T-helper 17 cell (primary cell): ENCODE results near the gene CAB39. TPM values are rescaled to one million over a fixed set of nuclear protein-coding genes. Genes with fewer than 3 reads are reported as not detected.
A peak's percentile ranks its signal among the peaks of the same experiment; 100 is the strongest.

ENCODE experiments used
- ATAC-seq: fragments of 150-1000 bp; cut with Tn5 transposase; 2 replicates; pipeline ENCODE4 v1.10.0; 2021; ENCODE audit warnings: mild to moderate bottlenecking, moderate library complexity
- DNase-seq, 3 donors: peaks; one replicate each; pipeline versions ENCODE4 v3.0.0 to v3.0.0-alpha.2; 2020 to 2021
- H3K9me3 ChIP-seq: one replicate; pipeline ENCODE4 v1.7.0; 2013; ENCODE audit warnings: low read length, mild to moderate bottlenecking; ENCODE audit not compliant: control insufficient read depth, poor library complexity, severe bottlenecking
- H3K27ac Mint-ChIP-seq: one replicate; pipeline ENCODE4 v1.8.0; 2022; ENCODE audit warnings: mild to moderate bottlenecking, moderate library complexity, mixed read lengths
- H3K27me3 Mint-ChIP-seq: one replicate; pipeline ENCODE4 v1.8.0; 2022; ENCODE audit warnings: mixed read lengths
- H3K36me3 Mint-ChIP-seq: one replicate; pipeline ENCODE4 v1.8.0; 2022; ENCODE audit warnings: low read depth, mixed read lengths
- H3K4me1 Mint-ChIP-seq: one replicate; pipeline ENCODE4 v1.8.0; 2022; ENCODE audit warnings: mild to moderate bottlenecking, mixed read lengths
- H3K4me3 Mint-ChIP-seq: one replicate; pipeline ENCODE4 v1.8.0; 2022; ENCODE audit warnings: mild to moderate bottlenecking, moderate library complexity, mixed read lengths
- total RNA-seq, 4 donors: library from RNA in 2 of 4; stranded (reverse) in 2 of 4; gene quantifications; one replicate each; pipeline ENCODE4 v1.2.3 and lab custom pipeline; 2022 to 2026

CAB39 gene
- total RNA-seq, 2 donors from 2014 or later: 82.3 to 89.8 TPM

- H3K27me3 Mint-ChIP-seq: no peaks in the 10 kb centered on the region
- no peak overlapping the region for H3K27ac Mint-ChIP-seq
- DNase-seq (peak in 2 of 3 donors; percentile 16 to 42), ATAC-seq (peak; percentile 97)
- H3K4me3 Mint-ChIP-seq: peak overlapping the region; percentile 83
- peaks cover 39% of the 10 kb centered on the region for H3K4me1 Mint-ChIP-seq
- no peaks in the 10 kb centered on the region for H3K9me3 ChIP-seq
- H3K36me3 Mint-ChIP-seq: peaks cover 11% of the 10 kb centered on the region
Measured at GRCh38 chr2:230793572-230794359, 81.1 kb downstream of the CAB39 start.

DNA sequence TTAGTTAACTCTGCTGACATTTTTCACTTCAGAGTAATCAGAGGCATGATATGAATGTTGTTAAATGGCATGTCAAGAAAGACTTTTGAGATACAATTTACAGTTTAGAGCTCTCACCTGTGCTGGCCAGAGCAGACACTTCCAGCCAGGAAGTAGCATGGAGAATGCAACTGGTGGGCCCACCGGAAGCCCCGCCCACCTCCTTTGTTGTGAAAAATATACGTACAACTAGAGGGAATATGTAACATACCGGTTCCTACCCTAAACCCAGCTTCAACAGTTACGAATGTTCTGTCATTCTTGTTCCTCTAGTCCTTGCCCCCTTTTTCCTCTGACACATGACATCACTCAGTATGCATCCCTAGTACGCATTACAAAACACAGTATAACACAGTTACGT lies 81.9 kb downstream of the CAB39 start:
- ATAC-seq (peak; percentile 16), DNase-seq (peak in 1 of 3 donors; percentile 12)
- H3K27me3 Mint-ChIP-seq: no peaks in the 10 kb centered on the region
- peaks cover 40% of the 10 kb centered on the region for H3K4me1 Mint-ChIP-seq
- no peaks in the 10 kb centered on the region for H3K9me3 ChIP-seq
- no peak overlapping the region for H3K27ac Mint-ChIP-seq
- peaks cover 11% of the 10 kb centered on the region for H3K36me3 Mint-ChIP-seq
- H3K4me3 Mint-ChIP-seq: peak overlapping the region; percentile 83

DNA sequence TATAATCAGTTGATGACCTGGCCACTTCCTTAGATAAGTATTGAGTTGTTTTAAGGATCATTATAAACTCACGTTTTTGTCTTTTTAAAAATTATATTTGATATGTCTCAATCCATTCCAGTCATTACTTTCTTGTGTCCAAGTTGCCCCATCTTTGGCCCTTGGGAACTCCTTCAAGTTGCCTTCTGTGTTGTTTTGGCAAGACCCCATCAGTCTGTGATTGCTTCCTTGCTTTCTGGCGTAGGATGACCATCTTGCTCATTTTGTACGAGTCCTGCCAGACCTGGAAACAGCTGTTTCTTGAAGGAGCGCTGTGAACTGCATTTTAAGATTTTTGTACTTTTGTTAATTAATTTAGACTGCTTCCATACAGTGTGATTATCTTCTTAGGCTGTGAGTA lies 83.2 kb downstream of the CAB39 start:
- Mint-ChIP-seq H3K36me3 (peaks cover 12% of the 10 kb centered on the region), H3K27me3 (no peaks in the 10 kb centered on the region), H3K4me1 (peaks cover 38% of the 10 kb centered on the region), H3K4me3 (peak overlapping the region; percentile 25), H3K27ac (no peak overlapping the region)
- no peaks in the 10 kb centered on the region for H3K9me3 ChIP-seq
- ATAC-seq (no peak), DNase-seq (no peak)

DNA sequence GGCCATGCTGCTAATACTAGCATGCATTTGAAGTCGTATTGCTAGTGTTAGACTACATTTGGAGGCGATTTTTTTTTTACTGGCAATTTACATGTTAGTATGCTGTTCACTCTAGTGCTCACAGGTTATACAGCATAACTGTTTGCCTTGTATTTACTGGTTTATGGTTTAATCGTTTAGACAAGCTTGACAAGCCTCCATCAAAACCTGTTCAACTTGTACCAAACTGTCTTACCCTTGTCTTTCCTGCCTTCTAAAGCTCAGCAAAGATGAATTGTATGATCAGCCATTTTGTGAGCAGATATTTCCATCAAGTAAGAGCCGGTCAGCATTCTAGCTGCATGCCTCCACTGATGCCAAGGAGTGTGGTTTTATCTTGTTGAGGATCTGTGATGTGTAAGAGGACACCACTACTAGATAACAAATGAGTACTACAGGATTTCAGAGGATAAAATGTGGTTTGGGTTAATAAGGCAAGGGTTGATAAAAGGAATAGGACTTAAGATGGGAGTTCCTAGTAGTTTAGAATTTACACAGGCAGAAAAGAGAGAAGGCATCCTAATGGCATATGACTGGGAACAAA lies 83.7 kb downstream of the CAB39 start:
- Mint-ChIP-seq H3K27ac (no peak overlapping the region), H3K4me1 (peaks cover 35% of the 10 kb centered on the region), H3K36me3 (peaks cover 12% of the 10 kb centered on the region), H3K27me3 (no peaks in the 10 kb centered on the region), H3K4me3 (peak overlapping the region; percentile 25)
- H3K9me3 ChIP-seq: no peaks in the 10 kb centered on the region
- DNase-seq (no peak), ATAC-seq (no peak)

GRCh38 chr2:230797515-230798495 lies 85.2 kb downstream of the CAB39 start:
- H3K9me3 ChIP-seq: no peaks in the 10 kb centered on the region
- Mint-ChIP-seq H3K27me3 (no peaks in the 10 kb centered on the region), H3K36me3 (peaks cover 16% of the 10 kb centered on the region), H3K27ac (no peak overlapping the region), H3K4me1 (peaks cover 29% of the 10 kb centered on the region), H3K4me3 (no peak overlapping the region)
- no peak for ATAC-seq
- DNase-seq: no peak

DNA sequence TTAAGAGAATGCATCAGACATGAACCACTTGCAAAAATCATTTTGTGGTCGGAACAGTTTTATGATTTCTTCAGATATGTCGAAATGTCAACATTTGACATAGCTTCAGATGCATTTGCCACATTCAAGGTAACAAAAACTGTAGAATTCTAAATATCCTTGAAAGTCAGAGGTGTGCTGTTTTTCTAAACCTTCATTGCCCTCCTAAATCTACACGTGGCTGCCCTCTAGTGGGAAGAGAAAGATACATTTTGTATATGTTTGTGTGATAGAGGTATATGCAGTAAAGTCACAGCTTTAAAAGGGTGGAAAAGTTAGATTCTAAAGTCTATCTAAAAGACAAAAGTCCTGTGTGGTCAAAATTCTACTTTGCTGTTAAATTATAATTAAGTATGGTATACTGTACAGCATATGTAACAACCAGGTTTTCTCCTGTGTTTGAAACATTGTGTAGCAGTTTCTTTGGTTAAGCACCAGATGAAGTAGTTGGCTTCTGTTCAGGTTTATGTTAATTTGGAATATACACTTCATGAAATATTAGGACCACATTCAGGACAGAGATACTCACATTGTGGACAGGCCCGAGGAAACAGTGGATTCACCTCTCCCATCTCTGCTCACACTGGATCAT lies 86.2 kb downstream of the CAB39 start:
- peaks cover 29% of the 10 kb centered on the region for H3K4me1 Mint-ChIP-seq
- H3K9me3 ChIP-seq: no peaks in the 10 kb centered on the region
- DNase-seq (peak in 1 of 3 donors; percentile 31), ATAC-seq (peak; percentile 49)
- H3K27ac Mint-ChIP-seq: no peak overlapping the region
- no peak overlapping the region for H3K4me3 Mint-ChIP-seq
- H3K36me3 Mint-ChIP-seq: peaks cover 16% of the 10 kb centered on the region
- no peaks in the 10 kb centered on the region for H3K27me3 Mint-ChIP-seq

DNA sequence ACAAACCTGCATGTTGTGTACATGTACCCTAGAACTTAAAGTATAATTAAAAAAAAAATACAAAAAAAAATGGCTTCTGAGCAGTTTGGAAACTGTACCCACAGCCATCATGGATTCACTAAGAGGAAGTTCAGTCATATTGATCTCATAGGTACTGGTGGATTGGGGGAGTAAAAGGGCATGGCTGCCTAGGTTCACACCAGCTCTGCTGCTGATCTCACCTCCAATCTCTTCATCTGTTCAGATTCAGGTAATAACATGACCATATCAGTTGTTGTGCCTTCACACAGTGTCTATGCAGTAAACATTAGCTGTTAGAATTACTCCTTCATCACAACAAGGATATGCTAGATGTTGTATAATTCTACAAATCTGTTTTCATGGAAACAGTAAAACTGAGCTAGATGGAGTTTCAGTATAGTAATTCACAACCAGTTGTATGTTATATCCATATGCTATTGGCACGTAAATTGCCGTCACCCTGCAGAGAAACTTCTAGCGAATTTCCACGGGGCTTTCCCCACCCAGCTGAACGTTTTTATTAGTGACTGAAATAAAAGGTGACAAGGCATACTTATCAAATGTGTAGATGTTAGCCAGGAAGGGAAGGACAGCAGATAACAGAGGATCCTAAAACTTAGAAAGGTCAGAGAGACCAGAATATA lies 92.8 kb downstream of the CAB39 start:
- DNase-seq: no peak
- ATAC-seq: peak; percentile 14
- H3K9me3 ChIP-seq: no peaks in the 10 kb centered on the region
- Mint-ChIP-seq H3K4me1 (peaks cover 15% of the 10 kb centered on the region), H3K27ac (peak overlapping the region; percentile 81), H3K27me3 (no peaks in the 10 kb centered on the region), H3K4me3 (no peak overlapping the region), H3K36me3 (peaks cover 8% of the 10 kb centered on the region)

DNA sequence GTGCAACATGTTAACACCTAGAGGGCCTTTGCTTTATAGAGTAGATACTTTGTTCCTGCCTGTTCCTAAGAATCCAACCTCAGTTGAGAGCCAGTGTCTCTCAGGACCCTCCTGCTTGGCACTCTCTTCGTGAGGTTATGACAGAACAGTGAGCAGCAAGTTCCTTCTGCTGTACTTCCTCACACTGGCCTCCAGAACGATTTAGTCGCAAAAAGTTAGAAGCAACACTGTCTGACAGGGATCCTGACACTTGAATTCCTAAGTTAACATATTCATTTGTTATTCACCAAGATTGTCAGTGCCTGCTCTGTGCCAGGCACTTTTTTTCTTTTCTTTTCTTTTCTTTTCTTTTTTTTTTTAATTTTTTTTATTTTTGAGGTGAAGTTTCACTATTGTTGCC lies 95.1 kb downstream of the CAB39 start:
- Mint-ChIP-seq H3K27ac (peak overlapping the region; percentile 53), H3K4me3 (no peak overlapping the region), H3K4me1 (peaks cover 14% of the 10 kb centered on the region), H3K27me3 (no peaks in the 10 kb centered on the region), H3K36me3 (no peaks in the 10 kb centered on the region)
- H3K9me3 ChIP-seq: no peaks in the 10 kb centered on the region
- DNase-seq: no peak
- no peak for ATAC-seq

- H3K27ac Mint-ChIP-seq: no peak overlapping the region
- no peaks in the 10 kb centered on the region for H3K9me3 ChIP-seq
- no peak overlapping the region for H3K4me3 Mint-ChIP-seq
- peaks cover 4% of the 10 kb centered on the region for H3K36me3 Mint-ChIP-seq
- ATAC-seq: no peak
- no peaks in the 10 kb centered on the region for H3K27me3 Mint-ChIP-seq
- DNase-seq: no peak
- H3K4me1 Mint-ChIP-seq: peaks cover 14% of the 10 kb centered on the region
Measured at GRCh38 chr2:230809015-230809414, 96.4 kb downstream of the CAB39 start.

GRCh38 chr2:230809677-230810251 lies 97.1 kb downstream of the CAB39 start:
- H3K4me1 Mint-ChIP-seq: peaks cover 13% of the 10 kb centered on the region
- H3K27me3 Mint-ChIP-seq: no peaks in the 10 kb centered on the region
- peaks cover 6% of the 10 kb centered on the region for H3K36me3 Mint-ChIP-seq
- H3K9me3 ChIP-seq: no peaks in the 10 kb centered on the region
- DNase-seq: no peak
- no peak overlapping the region for H3K4me3 Mint-ChIP-seq
- no peak overlapping the region for H3K27ac Mint-ChIP-seq
- no peak for ATAC-seq

DNA sequence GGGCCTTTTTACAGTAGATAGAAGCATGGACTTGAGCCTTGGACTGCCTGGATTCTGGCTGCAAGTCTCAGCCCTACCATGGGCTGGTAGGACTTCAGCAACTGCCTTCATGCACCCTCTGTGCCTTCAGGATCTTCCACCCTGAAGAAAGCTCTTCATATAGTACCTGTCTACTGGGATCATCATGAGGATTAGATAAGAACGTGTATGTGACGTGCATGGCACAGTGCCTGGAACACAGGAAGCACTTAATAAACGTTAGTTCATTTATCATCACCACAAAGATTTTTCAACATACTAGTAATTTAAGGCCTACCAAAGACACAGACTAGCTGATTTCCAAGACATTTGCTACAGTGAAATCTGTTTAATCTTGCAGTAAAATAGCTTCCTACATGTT lies 98.9 kb downstream of the CAB39 start:
- no peaks in the 10 kb centered on the region for H3K27me3 Mint-ChIP-seq
- peaks cover 11% of the 10 kb centered on the region for H3K4me1 Mint-ChIP-seq
- H3K36me3 Mint-ChIP-seq: peaks cover 6% of the 10 kb centered on the region
- ATAC-seq: no peak
- no peaks in the 10 kb centered on the region for H3K9me3 ChIP-seq
- H3K27ac Mint-ChIP-seq: peak overlapping the region; percentile 57
- DNase-seq: no peak
- H3K4me3 Mint-ChIP-seq: peak overlapping the region; percentile 25

- Mint-ChIP-seq H3K4me3 (no peak overlapping the region), H3K36me3 (peaks cover 6% of the 10 kb centered on the region), H3K27ac (peak overlapping the region; percentile 57), H3K4me1 (peaks cover 14% of the 10 kb centered on the region), H3K27me3 (no peaks in the 10 kb centered on the region)
- ATAC-seq (no peak), DNase-seq (no peak)
- no peaks in the 10 kb centered on the region for H3K9me3 ChIP-seq
Measured at GRCh38 chr2:230812033-230812432, 99.4 kb downstream of the CAB39 start.
